DMS53 (cell line): Measurements from ENCODE around the gene STRN4.
"Not testable (repeated sequence)": the region's sequence is repeated elsewhere in the genome, so short reads cannot be mapped to it uniquely, and the experiment has no call there.

Source experiments
- DNase-seq: peaks from one replicate; lab custom pipeline; 2025; lab: John Stamatoyannopoulos, UW

Gene STRN4, protein sequence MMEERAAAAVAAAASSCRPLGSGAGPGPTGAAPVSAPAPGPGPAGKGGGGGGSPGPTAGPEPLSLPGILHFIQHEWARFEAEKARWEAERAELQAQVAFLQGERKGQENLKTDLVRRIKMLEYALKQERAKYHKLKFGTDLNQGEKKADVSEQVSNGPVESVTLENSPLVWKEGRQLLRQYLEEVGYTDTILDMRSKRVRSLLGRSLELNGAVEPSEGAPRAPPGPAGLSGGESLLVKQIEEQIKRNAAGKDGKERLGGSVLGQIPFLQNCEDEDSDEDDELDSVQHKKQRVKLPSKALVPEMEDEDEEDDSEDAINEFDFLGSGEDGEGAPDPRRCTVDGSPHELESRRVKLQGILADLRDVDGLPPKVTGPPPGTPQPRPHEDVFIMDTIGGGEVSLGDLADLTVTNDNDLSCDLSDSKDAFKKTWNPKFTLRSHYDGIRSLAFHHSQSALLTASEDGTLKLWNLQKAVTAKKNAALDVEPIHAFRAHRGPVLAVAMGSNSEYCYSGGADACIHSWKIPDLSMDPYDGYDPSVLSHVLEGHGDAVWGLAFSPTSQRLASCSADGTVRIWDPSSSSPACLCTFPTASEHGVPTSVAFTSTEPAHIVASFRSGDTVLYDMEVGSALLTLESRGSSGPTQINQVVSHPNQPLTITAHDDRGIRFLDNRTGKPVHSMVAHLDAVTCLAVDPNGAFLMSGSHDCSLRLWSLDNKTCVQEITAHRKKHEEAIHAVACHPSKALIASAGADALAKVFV

DNA sequence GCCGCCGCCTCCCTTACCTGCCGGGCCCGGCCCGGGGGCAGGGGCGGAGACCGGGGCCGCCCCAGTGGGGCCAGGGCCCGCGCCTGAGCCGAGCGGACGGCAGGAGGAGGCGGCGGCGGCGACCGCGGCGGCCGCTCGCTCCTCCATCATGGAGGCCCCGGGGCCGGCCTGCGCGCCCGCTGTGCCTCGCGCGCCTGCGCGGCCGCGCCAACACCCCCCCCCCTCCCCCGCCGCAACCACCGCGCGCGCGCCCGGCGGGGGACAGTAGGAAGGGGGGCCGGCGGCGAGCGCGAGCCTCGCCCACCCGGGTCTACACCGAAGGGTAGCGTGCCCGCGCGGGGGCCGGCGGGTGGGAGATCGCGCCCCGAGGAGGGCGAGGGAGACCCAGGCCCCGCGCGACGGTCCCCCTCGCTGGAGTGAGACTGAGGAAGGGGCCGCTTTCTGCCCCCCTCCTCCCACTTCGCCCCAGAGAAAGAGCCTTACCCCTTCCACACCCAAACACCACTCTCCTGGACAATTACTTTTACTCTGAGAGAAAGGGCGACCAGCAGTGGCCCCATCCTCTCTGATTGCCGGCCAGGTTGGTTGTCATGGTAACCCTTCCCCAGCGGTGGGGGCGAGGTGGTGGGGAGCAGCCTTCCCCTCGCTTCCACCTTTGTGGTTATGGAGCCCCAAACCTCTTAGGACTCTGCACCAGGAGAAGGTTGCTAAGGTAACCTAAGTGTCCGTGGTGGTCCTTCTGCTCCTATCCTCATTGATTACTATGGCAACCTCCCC is at the start of gene STRN4:
TSS of gene STRN4 (minus strand) at position 170 of the 777 bp plus-strand sequence. CDS start at position 150, 20 bp downstream.
- DNase-seq: peak; percentile 88

DNA sequence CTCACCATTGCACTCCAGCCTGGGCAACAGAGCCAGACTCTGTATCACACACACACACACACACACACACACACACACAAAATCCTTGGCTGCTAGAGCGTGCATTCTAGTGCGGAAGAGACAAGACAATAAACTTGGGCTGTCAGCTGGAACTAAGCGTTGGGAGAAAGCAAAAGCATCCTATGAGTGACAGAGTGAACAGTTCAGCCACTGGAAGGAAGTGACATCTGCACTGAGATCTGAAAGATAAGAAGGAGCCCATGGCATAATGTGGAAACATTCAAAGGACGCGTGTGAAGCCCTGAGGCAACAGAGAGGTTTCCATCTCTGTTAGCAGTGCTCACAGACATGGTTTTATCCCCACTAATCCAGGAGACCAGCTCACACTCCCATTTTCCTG is 45.7 kb upstream of the STRN4 start:
- DNase-seq: no peak

DNA sequence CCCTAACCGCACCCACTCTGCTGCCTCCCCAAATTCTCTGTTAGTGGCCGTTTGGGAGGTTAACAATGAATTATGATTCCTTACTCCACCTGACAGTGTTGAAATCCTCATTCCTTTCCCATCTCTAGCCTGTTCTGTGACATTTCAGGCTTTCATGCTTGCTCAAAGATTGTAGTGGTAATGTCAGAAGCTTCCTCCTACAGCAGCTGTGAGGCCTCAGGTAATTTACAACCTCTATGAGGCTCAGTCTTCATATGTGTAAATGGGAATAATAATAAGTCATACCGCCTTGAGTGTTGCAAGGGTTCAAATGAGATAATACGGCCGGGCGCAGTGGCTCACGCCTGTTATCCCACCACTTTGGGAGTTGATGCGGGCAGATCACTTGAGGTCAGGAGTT is 43.1 kb upstream of the STRN4 start:
- no peak for DNase-seq

DNA sequence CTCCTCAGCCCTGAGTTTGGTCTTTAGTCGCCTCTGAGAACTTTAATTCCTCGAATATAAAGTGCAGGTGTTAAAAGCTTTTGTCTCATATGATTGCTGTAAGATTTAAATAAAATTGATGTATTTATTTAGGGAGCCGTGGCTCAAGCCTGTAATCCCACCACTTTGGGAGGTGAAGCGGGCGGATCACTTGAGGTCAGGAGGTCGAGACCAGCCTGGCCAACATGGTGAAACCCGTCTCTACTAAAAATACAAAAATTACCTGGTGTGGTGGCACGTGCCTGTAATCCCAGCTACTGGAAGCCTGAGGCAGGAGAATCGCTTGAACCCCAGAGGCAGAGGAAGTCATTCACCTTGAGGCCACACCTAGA is 42.7 kb upstream of the STRN4 start:
- DNase-seq: no peak

DNA sequence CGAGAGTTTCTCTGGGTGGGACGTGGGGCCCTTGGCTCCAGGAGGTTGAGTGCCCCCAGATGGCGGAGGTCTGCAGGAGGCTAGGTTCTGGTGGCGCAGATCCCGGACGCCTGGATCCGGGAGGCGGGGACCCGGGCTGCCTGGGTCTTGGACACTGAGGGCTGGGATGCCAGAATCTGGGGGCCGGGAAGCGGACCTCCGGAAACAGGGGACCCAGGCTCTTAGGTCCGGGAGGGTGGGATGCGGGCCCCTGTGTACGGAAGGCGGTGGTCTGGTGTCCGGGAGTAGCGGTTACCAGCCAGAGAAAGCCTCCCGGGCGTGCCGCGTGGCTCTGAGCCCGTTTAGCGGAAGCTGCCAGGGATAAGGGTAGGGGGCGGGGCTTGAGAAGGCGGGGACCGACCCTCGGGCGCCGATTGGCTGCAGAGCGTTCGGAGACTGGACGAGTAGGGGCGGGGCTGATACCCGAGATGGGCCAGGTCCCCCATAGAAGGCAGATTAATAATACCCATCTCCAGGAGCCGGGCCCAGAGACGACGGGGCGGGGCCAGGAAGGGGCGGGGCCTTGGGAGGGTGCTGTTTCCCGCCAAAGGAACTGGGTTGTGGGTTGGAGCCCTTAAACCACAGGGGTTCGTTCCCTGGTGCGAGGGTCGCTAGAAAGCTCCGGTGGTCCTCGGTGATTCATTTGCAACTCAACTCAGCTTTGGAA is 42.2 kb upstream of the STRN4 start, which contains the start of gene SLC1A5:
TSS of gene SLC1A5 (minus strand) at position 333 of the 706 bp plus-strand sequence. CDS start 629 bp downstream, outside the sequence.
- peak; percentile 99 for DNase-seq

DNA sequence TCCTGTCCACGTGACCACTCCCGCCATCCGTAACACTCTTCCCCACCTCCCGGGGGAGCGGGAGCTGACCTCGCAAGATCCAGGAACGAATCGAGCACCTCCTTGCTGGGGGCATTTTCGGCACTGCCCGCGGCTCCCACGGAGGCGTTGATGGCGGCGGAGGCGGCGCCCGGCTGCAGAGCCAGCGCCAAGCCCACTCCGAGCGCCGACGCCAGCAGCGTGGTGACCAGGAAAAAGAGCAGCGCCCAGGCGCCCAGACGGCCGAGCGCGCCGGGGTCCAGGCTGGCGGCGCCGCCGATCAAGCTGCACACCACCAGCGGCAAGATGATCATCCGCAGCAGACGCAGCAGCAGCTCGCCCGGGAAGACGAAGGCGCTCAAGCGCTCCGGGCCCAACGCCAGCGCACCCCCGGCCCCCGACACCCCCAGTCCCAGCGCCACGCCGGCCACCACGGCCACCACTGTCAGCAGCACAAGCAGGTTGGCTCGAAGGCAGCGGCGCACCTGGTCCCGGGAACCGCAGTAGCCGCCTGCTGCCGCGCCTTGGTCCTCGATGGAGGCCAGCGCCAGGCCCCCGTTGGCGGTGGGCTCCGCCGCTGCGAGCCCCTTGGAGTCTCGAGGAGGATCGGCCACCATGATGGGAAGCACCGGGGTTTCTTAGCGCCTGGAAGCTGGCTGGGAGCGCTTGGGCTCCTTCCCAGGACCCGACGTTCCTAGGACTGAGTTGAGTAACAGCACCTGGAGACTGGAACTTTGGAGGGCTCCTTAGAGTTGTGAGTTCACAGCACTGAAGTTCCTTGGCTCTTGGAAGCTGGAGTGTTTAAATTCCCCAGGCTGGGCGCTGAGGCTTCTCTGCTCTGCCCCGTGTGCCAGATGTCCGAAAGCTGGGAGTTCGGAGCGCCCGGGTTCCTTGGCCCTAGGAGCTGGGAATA is 41.3 kb upstream of the STRN4 start:
- peak; percentile 78 for DNase-seq

DNA sequence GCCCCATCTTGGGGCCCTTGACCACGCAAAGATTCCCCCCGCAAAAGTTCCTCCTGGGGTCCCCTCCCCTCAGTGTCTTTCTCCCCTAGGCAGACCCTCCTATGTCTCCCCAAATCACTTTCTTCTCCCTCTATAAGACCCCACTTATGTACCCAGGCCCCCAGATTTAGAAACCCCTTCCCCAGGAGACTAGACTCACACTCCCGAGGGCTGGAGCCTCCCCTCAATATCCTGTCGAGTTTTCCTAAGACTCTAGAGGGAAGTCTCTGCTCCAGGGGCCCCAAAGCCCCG is 40.7 kb upstream of the STRN4 start:
- DNase-seq: no peak

DNA sequence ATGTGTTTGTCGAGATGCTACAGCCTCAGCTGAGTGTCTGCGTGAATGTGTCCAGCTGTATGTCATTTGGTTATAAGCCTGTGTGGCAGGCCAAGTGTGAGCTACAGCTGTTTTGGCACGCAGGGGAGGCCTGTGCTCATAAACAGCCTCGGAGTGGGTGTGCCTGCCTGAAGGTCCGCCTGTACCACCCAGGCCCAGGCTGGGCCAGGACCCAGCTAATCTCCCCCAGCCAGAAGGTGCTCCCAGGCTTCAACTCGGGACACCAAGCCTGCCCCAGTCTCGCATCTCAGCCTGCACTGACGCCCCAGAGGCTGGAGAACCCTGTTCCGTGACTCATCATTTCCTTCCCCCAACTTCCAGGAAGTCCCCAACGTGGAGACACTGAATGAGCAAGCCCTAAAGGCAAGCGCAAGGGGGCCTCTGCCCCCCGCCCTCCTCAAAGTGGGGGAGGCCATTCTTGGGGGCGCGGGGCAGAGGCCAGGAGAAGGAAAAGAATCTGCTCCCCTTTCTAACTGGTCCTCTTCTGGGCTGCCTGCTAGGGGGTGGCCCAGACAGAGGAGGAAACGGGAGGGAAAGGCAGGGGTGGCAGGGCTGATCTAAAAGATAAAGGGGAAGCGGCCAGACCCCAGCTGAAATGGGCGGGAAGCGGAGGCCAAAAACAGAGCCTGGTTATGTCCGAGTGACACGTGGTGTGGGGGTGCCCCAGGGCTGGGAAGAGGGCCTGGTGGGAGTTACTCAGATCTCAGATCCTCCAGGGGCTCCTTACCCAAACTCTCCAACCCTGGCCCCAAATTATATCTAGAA is 40.2 kb upstream of the STRN4 start:
- peak; percentile 91 for DNase-seq

DNA sequence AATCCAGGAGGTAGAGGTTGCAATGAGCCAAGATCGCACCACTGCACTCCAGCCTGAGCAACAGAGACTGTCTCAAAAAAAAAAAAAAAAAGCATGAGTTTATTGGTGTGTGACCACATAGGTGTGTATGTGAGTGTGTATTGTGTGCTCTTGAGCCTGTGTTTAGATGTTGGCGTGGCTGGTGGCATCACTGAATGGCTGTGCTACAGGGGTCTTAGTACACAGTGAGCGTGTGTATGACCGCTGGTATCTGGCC is 39.7 kb upstream of the STRN4 start:
- DNase-seq: no peak

DNA sequence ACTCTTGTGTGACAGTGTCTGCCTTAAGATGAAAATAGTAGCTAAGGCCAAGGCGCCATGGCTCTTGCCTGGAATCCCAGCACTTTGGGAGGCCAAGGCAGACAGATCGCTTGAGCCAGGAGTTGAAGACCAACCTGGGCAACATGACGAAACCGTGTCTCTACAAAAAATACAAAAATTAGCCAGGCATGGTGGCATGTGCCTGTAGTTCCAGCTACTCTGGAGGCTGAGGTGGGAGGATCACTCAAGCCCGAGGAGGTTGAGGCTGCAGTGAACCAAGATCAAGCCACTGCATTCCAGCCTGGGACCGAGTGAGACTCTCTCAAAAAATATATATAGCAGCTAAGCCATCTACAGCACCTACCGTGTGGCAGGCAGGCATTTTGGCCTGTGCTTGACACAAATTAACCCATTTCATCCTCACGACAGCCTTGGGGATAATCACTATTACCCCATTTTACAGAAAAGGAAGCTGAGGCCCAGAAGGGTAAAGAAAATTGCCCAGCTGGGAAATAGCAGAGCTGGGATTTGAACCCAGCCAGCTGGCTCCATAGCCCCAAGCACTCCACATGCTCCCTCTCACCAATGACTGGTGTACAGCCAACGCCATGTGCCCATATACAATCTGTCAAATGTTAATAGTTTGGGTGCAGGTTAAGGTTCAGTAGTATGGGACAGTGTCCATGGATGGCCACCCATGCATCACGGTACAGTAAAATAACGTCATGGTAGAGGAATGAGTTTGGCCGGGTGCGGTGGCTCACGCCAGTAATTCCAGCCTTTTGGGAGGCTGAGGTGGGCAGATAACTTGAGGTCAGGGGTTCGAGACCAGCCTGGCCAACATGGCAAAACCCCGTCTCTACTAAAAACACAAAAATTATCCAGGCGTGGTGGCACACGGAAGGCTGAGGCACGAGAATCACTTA is 39.1 kb upstream of the STRN4 start:
- no peak for DNase-seq

DNA sequence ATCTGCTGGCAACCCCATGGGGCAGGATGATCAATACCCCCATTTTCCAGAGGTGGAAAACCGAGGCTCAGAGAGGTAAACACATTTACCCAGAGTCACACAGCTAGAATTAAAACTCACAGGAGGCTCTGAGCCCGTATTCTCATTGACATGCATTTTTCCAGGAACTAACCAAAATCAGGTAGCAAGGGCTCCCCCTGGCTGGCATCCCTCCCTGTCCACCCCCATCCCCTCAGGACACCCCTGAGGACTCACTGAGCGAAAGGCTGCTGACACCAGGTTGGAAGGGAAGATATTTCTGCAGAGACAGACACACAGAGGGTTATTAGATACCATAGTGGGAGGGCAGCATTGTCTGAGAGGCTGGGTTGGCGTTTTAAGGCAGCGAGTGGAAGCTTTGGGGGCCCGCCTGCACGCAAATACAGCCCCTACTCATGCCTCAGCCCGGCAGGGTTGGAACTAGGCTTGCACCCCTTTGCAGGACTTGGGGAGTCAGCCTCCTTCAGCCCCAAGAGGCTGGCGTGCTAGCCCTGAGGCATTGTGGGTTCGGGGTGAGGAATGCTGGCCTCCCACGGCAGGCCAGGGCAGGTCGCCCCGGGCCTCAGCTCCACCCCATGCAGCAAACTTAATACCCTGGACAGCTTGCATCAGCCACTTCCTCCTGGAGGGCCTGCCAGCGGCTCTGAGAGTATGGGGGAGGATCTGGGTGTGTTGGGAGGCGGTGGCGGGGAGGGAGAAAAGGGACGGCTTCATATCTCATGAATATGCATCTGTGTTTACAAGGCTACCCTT is 38.2 kb upstream of the STRN4 start:
- DNase-seq: peak; percentile 85

DNA sequence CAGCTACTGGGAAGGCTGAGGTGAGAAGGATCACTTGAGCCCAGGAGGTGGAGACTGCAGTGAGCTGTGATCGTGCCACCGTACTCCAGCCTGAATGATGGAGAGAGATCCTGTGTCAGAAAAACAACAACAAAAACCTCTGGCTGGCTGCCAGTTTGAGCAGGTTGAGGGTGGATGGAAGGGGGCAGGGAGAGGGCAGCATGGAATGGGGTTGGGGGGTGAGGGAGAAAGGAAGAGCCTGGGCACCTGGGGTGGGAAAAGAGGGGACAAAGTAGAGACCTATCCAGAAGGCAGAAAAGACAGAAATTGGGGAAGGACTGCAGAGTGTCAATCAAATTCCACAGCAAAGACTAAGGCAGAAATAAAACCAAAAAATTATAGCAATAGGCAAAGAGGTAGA is 37.4 kb upstream of the STRN4 start:
- peak; percentile 74 for DNase-seq

DNA sequence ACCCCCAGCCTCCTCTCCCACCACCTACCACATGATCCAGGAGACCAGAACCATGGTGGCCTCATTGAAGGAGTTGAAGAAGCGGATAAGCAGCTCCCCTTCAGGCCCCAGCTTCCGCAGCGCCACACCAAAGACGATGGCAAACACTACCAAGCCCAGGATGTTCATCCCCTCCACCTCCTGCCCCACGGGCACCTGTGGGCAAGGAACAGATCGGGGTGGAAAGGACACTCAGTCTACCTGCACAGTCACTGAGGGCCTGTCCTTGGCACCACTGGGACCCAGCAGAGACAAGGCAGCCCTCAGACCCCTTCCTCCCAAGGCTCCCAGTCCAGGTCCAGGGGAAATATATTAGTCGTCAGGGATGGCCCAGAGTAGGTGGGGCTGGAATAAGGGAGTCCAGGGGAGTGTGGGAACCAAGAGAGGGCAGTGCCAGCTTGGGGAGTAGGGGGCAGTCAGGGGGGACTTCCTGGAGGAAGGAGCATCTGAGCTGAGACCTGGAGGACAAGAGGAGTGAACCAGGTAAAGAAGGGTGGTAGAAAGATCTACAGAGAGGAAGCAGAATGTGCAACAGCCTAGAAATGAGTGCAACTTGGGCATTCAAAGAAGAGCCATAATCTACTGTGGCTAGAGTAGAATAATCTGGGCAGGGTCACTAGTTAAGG is 36.2 kb upstream of the STRN4 start:
- no peak for DNase-seq

DNA sequence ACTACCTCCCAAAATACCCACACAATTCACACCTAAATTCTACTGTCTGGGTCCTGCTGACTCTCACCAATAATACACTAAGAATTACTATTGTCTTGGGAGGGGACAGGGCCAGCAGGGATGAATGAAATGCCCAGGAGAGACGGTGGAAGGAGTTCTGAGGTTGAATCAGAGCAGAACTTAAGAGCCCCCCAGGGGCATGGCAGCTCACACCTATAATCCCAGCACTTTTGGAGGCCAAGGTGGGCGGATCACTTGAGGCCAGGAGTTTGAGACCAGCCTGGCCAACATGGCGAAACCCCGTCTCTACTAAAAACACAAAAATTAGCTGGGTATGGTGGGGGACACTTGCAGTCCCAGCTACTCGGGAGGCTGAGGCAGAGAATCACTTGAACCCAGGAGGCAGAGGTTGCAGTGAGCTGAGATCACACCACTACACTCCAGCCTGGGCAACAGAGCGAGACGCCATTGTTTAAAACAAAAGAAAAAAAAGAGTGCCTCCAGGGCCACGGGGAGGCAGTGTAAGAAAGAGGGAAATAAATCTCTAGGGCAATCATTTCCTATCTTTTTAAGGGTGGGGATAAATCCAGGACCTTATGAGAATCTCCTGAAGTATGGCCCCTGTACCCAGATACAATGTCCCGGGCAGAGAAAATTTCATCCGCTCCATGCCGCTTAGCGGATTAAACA is 31.9 kb upstream of the STRN4 start:
- DNase-seq: not testable (repeated sequence)

DNA sequence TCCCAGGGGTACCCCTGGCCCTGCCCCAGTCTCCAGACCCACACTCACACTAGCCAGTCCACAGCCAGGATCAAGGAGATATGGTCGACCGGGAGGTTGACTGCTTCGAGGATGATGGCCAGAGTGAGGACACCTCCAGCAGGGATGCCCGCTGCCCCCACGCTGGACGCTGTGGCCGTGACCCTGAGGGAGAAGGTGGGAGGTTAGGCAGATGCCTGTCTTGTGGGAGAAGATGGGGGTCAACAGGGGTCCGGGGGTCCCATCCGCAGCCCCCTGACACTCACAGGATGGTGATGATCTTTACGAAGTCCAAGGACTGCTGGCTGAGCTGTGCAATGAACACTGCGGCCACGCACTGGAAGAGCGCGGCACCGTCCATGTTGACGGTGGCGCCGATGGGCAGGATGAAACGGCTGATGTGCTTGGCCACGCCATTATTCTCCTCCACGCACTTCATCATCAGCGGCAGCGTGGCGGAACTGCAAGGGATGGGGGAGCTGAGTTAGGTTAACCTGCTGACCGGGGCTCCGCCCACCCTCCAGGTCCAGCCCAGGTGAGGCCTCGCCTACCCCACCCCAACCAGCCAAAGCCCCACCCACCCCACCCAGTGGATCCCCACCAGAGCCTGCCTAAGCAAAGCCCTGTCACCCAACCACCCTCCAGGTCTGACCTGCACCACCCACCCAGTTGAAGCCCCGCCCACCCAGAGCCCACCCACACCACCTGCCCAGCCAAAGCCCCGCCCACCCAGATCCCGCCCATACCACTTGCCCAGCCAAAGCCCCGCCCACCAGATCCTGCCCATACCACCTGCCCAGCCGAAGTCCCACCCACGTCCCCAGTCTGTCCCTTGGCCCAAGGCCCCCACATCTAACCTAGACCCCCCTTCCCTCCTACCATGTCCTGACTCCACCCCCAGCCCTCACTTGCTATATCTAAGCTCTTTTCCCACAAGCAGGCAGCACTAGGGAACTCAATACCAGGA is 31.0 kb upstream of the STRN4 start:
- peak; percentile 40 for DNase-seq

DNA sequence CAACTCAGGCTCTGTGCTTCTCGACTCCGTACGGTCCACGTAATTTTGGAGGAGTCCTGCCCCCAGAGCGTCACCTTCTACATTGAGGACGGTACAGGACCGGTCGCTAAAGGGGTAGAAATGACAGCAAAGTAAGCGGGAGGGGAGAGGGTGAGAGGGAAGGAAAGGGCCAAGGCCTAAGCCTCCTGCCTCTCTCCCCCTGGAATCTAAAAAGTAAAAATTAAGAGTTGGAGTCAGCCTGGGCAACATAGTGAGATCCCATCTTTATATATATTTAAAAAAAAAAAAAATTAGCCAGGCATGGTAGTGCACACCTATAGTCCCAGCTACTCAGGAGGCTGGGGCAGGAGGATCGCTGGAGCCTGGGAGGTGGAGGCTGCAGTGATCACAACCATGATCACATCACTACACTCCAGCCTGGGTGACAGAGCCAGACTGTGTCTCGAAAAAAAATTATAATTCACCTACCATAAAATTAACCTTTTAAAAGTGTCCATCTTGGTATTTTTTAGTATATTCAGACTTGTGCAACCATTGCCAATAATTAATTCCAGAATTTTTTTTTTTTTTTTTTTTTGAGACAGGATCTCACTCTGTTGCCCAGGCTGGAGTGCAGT is 29.5 kb upstream of the STRN4 start:
- no peak for DNase-seq
